Adrenal gland (tissue), 12 donors: ENCODE measurements around the gene SLC23A1. TPM values are rescaled to one million over a fixed set of nuclear protein-coding genes. Genes with fewer than 3 reads are reported as not detected.

Experiments used
- DNase-seq, 7 donors: peaks; one replicate each; pipeline ENCODE4 v3.0.0-alpha.2; 2019 to 2020
- H3K27ac ChIP-seq, 5 donors: fragments of 200-600 bp; sonication (generic) in 4 of 5; 1 replicate in 3 of 5; 2 replicates in 2 of 5; pipeline versions ENCODE4 v1.5.1 to v1.8.0; 2016 to 2020; ENCODE audit warnings: mild to moderate bottlenecking in 1 of 5
- H3K27me3 ChIP-seq: fragments of 200-600 bp; 2 replicates; pipeline ENCODE4 v1.8.0; 2021
- H3K36me3 ChIP-seq, 2 donors: fragments of 200-600 bp; replicated peaks in 1 of 2; 1 replicate in 1 of 2; 2 replicates in 1 of 2; pipeline versions ENCODE4 v1.5.1 to v1.8.0; 2018 to 2022
- H3K4me1 ChIP-seq, 2 donors: fragments of 200-600 bp; replicated peaks in 1 of 2; 1 replicate in 1 of 2; 2 replicates in 1 of 2; pipeline versions ENCODE4 v1.5.1 to v1.8.0; 2018 to 2021
- H3K4me3 ChIP-seq, 4 donors: fragments of 200-600 bp; sonication (generic) in 3 of 4; one replicate each; pipeline ENCODE4 v1.5.1; 2016 to 2018
- H3K9me3 ChIP-seq, 3 donors: fragments of 200-600 bp; sonication (generic) in 1 of 3; replicated peaks in 1 of 3; 1 replicate in 2 of 3; 2 replicates in 1 of 3; pipeline versions ENCODE4 v1.5.1 to v1.8.0; 2016 to 2021
- CTCF ChIP-seq, 6 experiments: fragments of 450-650 bp in 4 of 6; fragments of 200-600 bp in 2 of 6; sonication (generic) in 1 of 6; IDR thresholded peaks; 1 replicate in 5 of 6; 2 replicates in 1 of 6; pipeline versions ENCODE4 v1.5.1 to v1.8.0; 2016 to 2021; ENCODE audit warnings: antibody characterized with exemption in 6 of 6, mild to moderate bottlenecking in 2 of 6, moderate library complexity in 1 of 6
- POLR2A ChIP-seq, 2 donors: fragments of 450-650 bp; IDR thresholded peaks; one replicate each; pipeline ENCODE4 v1.6.1; 2017; ENCODE audit warnings: antibody characterized with exemption in 2 of 2, mild to moderate bottlenecking in 2 of 2, moderate library complexity in 1 of 2
- WGBS, 4 donors: extraction: QIAGEN DNeasy Blood & Tissue Kit in 2 of 4; methylation state at CpG; one replicate each; pipeline versions ENCODE4 v1.1.5 to v1.1.7; 2013 to 2017; 5-methylcytosine and 5-hydroxymethylcytosine counted together
- intact Hi-C, 2 donors: fragments of 100-400 bp; cut with DNase I; formaldehyde crosslinking; loops; one replicate each; pipeline versions ENCODE4 v1.14.1 to v1.15.0; 2022 to 2023
- polyA plus RNA-seq, 3 donors: library from polyadenylated mRNA; stranded (reverse); fragments of 200-250 nt in 2 of 3; fragments of 350-450 nt in 1 of 3; fragmentation: Illumina TruSeq in 1 of 3; extraction: RNeasy Lipid Tissue Mini Kit (QIAGEN cat#74804) in 1 of 3; gene quantifications; one replicate each; pipeline ENCODE4 v1.2.3, GENCODE V29; 2013 to 2014
- total RNA-seq, 9 donors: library from RNA; depleted of rRNA in 4 of 9; stranded (reverse); fragments of >200 nt in 4 of 9; fragments of 120-200 nt in 1 of 9; fragmentation: NEBNext Ultra II Directional in 1 of 9; extraction: Animal tissue kit (Norgen Biotek cat#: 25700) in 1 of 9; gene quantifications; one replicate each; pipeline versions ENCODE4 v1.1.0 to v1.2.4, GENCODE V29; 2013 to 2023
- donor health status: healthy with polysubstance abuse.
- donor health status: Bipolar disorder and iron deficiency.
- donor health status: DM: yes; HTN: yes; CAD: no.
- donor health status: DM: no; HTN: no; CAD: no.
- donor health status: DM: no; HTN: no; CAD: no.
- donor health status: DM: yes; HTN: yes; CAD: no.

The SLC23A1 gene
- total and polyA plus RNA-seq, 12 donors: 0.06 to 0.46 (median 0.14) TPM; not detected in 8

DNA sequence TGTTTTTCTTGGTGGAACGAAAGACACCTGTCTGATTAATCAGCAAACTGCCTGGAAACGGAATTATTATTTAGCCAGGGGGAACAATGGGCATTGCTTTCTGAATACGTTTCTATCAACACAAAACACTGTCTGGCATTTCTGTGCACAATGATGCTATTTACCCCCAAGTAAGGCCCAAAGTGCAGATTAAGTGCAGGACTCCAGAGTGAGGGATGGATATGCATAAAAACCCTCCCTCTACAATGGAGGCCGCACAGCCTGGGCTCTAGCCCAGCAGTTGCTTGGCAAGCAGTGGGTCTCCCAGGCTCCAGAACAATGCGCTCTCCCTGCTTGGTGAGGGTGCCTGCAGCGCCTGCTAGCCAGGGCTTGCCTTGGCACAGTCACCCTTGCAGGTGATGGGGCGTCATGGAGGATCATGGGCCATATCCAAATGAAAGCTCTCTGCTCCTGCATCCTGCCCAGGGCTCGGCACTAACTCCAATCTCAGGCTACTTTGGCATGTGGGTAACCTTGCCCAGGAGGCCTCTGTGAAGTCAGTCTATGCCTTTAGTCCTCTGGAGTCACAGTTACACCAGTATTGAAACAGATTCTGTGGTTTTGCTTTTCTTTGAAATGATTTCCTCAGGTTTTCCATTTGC is 32.2 kb upstream of the SLC23A1 start:
- peak in 2 of 7 donors; percentile 38 to 57 for DNase-seq
- Histone ChIP-seq H3K36me3 (peaks cover 0 to 15% of the 10 kb centered on the region in 2 donors), H3K4me3 (no peak overlapping the region), H3K27ac (peak overlapping the region; percentile 17 to 87 (median 62)), H3K27me3 (no peaks in the 10 kb centered on the region), H3K4me1 (peaks cover 21 to 39% of the 10 kb centered on the region in 2 donors), H3K9me3 (no peaks in the 10 kb centered on the region)
- no peak for TF ChIP-seq POLR2A (IDR thresholded peaks at IDR 0.05)
- TF ChIP-seq CTCF (IDR thresholded peaks at IDR 0.05): no peak
- intact Hi-C loops: no loop called here
- 28 to 50% (median 43%) methylated on average over 4 to 8 of the region's 8 CpGs for WGBS, 4 donors

DNA sequence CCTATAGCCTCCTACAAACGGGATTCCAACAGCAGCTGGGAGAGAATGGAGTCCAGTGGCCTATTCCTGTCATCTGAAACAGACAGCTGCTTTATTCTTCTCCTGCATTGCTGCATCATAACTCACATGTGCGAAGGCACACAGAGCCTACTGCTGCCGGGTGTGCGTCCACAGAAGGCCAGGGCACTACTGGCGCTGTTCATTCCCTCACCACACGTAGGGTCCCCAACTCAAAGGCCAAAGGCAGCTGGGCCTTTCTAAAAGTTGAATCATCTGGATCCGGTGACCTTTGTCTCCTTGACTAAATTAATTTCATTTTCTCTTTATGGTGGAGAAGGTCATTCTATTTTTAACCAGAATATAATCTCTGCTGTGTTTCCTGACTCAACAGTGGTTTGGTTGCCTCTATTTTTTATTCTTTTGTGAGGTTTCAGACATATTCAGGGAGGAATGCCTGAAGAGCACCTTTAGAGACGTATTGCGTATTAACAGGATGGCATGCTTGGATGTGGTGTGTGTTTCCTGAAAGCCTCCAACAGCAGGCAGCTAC is 31.6 kb upstream of the SLC23A1 start:
- peaks cover 0 to 11% of the 10 kb centered on the region in 2 donors for H3K36me3 ChIP-seq
- no peaks in the 10 kb centered on the region for H3K27me3 ChIP-seq
- H3K9me3 ChIP-seq: no peaks in the 10 kb centered on the region
- H3K4me1 ChIP-seq: peaks cover 21 to 39% of the 10 kb centered on the region in 2 donors
- WGBS, 4 donors: 29 to 47% (median 39%) methylated on average over 9 of the region's 9 CpGs
- peak; percentile 42 to 78 (median 67) for DNase-seq
- no peak overlapping the region for H3K4me3 ChIP-seq
- intact Hi-C loops: no loop called here
- H3K27ac ChIP-seq: peak overlapping the region; percentile 17 to 87 (median 62)
- TF ChIP-seq POLR2A (IDR thresholded peaks at IDR 0.05) (peak in 1 of 2 donors; percentile 45), CTCF (IDR thresholded peaks at IDR 0.05) (peak in 2 of 6 experiments; percentile 19 to 36)

DNA sequence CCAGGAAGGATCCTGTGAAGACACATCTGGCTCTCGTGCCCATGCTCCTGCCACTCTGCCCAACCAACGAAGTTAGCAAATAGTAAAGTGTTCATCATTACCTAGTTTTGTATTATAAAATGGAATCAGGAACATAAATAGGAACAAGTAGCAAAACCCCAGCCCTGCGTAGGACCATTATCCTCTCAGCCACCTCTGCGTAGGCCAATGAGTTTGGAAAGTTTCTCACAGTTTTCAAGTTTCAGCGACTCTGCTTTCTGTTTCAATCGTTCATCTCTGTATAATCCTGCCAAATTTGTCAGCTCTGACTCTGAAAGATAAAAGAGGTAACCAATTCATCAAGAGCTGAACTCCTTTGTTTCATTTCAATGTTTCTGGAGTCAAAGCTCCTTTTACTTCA is 30.9 kb upstream of the SLC23A1 start:
- peak overlapping the region in 4 of 5 donors; percentile 4 to 82 (median 60) for H3K27ac ChIP-seq

More for the DNA sequence above, 30.9 kb upstream of the SLC23A1 start:
- no peaks in the 10 kb centered on the region for H3K9me3 ChIP-seq
- no peak overlapping the region for H3K4me3 ChIP-seq
- 70 to 77% (median 74%) methylated on average over 6 of the region's 6 CpGs for WGBS, 4 donors
- DNase-seq: no peak
- peaks cover 21 to 39% of the 10 kb centered on the region in 2 donors for H3K4me1 ChIP-seq
- H3K27me3 ChIP-seq: no peaks in the 10 kb centered on the region
- H3K36me3 ChIP-seq: peaks cover 0 to 4% of the 10 kb centered on the region in 2 donors
- TF ChIP-seq CTCF (IDR thresholded peaks at IDR 0.05): no peak
- TF ChIP-seq POLR2A (IDR thresholded peaks at IDR 0.05): no peak
- intact Hi-C loops: no loop called here
